NCI-H526 (cell line): Measurements from ENCODE around the gene LONRF3.
"Not testable (repeated sequence)": the region's sequence is repeated elsewhere in the genome, so short reads cannot be mapped to it uniquely, and the experiment has no call there.

Source experiments
- DNase-seq, 2 experiments: peaks; one replicate each; lab custom pipeline; 2025; lab: John Stamatoyannopoulos, UW

LONRF3 gene

DNA sequence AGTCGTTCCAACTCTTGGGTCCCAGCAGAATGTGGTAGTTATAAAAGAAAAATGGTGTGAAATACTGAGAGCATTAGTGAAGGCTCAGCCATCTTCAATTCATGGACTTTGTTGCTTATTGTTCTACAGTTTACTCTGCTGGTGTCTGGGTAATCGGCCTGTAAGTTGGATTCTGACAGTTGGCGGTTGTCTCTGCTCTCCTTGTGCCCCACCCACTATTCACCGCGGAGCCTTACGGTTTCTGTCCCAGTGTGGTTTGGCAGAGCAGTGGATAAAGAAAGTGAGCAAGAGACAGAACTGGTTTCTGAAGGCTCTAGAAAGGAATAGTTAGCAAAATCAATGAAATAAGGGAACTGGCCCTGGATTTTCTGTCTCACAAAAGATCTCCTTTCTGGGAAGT is 9.1 kb downstream of the LONRF3 start:
- DNase-seq: no peak

DNA sequence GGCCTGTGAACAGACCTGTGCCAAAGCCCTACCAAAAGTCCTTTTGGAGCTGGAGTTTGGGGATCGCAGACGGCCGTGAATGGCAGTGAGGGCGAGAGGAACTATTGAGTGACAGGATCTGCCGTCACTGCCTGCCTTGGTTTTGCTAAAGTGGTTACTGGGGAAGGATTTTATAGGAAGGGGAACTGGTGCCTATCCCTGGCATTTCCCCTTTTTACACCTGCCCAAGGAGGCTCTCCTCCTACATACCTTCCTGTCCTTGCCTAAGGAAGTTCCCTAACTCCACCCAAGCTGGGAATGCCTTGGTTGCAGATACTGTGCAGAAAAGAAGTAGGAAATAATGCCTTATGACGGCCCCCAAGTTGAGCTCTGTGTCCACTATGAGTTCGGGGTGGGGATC is 14.5 kb downstream of the LONRF3 start:
- DNase-seq: no peak

- no peak for DNase-seq
Measured at GRCh38 chrX:118989886-118990285, 15.5 kb downstream of the LONRF3 start.

GRCh38 chrX:118990512-118991227 is 16.3 kb downstream of the LONRF3 start:
- no peak for DNase-seq

DNA sequence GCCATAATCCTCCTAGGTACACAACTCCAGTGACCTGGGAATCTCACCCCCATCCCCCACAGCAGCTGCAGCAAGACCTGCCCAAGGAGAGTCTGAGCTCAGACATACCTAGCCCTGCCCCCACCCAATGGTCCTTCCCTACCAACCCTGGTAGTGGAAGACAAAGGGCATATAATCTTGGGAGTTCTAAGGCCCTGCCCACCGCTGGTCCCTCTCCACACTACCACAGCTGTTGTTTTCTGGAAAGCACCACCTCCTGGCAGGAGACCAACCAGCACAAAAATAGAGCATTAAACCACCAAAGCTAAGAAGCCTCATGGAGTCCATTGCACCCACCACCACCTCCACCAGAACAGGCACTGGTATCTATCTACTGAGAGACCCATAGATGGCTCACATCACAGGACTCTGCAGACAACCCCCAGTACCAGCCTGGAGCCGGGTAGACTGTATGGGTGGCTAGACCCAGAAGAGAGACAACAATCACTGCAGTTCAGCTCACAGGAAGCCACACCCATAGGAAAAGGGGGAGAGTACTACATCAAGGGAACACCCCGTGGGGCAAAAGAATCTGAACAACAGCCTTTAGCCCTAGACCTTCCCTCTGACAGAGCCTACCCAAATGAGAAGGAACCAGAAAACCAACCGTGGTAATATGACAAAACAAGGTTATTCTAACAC is 18.2 kb downstream of the LONRF3 start:
- DNase-seq: not testable (repeated sequence)

- DNase-seq: no peak
Measured at GRCh38 chrX:119003462-119003861, 29.0 kb downstream of the LONRF3 start.

DNA sequence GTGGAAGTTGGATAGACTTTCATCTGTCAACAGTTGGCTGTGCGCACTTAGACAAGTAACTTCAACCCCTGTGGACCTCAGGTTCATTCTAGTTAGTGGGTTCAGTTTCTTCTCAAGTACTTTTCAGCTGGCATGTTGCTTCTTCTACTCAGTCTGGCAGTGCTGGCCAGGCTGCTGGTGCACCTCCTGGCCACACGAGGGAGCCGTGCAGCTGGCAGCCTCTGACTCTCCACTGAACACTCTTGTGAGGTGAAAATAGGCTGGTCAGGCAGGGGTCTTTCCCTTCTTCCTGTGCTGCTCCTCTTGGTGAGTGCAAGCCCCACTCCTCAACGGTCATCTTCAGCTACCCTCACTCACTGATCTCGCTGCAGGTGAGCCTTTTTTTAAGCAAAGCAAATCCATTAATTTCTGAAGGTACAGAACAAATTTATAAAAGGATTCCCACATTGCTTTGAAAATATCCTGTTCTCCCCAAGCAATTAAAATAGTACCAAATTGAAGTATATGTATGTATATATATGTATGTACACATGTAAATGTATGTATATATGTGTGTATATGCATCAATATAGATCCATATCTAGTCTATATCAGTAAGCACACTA is 30.6 kb downstream of the LONRF3 start:
- DNase-seq: peak in 1 of 2 experiments; percentile 57

- no peak for DNase-seq
Measured at GRCh38 chrX:119007189-119007770, 32.9 kb downstream of the LONRF3 start.

GRCh38 chrX:119008110-119008744 is 33.8 kb downstream of the LONRF3 start:
- DNase-seq: peak in 1 of 2 experiments; percentile 28

- DNase-seq: no peak
Measured at GRCh38 chrX:119009071-119009470, 34.7 kb downstream of the LONRF3 start.

DNA sequence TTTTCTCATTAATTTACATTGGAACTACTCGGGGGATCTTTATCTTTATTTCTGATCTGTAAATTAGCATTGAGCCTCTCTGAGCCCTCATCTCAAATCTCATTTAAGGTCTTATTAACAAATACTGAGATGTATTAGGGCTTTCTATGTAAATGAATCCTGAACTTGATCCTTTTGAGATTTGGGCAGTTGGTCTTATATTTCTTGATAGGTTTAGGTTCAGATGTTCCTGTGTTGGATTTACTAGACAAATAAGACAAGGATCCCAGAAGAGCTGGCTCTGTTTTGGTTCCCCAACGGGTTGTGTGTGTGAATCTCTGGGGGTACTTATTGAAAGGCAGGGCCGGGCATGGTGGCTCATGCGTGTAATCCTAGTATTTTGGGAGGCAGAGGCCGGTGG is 36.1 kb downstream of the LONRF3 start:
- no peak for DNase-seq

GRCh38 chrX:119013164-119013563 is 38.7 kb downstream of the LONRF3 start:
- DNase-seq: no peak

GRCh38 chrX:119015407-119016237 is 41.2 kb downstream of the LONRF3 start:
- DNase-seq: no peak

DNA sequence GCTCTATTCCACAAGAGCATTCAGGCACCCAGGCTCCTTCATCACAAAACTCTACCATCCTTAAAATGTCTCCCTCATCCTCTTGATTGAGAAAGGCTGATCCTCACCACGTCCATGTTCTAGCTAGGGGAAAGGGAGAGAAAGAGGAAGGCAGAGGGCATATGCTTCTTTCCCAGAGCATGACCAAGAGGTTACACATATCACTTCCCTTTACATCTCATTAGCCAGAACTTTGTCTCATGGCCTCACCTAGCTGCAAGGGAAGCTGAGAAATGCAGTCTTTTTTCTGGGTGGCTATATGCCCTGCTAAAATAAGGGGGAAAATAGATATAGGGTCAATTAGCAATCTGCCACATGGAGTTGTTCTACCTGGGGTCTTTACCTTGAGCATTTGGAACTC is 42.7 kb downstream of the LONRF3 start:
- no peak for DNase-seq

GRCh38 chrX:119025900-119026299 is 51.5 kb downstream of the LONRF3 start:
- DNase-seq: no peak

GRCh38 chrX:119026344-119026743 is 51.9 kb downstream of the LONRF3 start:
- not testable (repeated sequence) for DNase-seq

DNA sequence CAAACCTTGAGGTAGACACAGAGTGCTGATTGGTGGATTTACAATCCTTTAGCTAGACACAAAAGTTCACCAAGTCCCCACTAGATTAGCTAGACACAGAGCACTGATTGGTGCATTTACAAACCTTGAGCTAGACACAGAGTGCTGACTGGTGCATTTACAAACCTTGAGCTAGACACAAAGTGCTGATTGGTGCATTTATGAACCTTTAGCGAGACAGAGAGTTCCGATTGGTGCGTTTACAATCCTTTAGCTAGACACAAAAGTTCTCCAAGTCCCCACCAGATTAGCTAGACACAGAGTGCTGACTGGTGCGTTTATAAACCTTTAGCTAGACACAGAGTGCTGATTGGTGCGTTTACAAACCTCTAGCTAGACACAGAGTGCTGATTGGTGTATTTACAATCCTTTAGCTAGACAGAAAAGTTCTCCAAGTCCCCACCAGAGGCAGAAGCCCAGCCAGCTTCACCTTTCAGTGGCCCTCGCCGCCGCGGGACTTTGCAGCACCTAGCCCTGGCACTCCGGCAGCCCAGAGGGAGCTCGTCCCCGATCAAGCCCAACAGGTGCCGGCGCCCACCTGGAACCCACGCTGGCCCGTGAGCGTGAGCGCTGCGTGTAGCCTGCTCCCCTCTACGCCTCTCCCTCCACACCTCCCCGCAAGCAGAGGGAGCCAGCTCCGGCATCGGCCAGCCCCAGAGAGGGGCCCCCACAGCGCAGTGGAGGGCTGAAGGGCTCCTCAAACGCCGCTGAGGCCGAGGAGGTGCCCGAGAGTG is 53.7 kb downstream of the LONRF3 start:
- not testable (repeated sequence) for DNase-seq

- no peak for DNase-seq
Measured at GRCh38 chrX:119028733-119029330, 54.4 kb downstream of the LONRF3 start.

DNA sequence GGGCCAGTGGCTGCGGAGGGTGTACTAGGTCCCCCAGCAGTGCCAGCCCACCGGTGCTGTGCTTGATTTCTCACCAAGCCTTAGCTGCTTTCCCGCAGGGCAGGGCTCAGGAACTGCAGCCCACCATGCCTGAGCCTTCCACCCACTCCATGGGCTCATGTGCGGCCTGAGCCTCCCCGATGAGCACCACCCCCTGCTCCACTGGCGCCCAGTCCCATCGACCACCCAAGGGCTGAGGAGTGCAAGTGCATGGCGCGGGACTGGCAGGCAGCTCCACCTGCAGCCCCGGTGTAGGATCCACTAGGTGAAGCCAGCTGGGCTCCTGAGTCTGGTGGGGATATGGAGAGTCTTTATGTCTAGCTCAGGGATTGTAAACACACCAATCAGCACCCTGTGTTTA is 55.2 kb downstream of the LONRF3 start:
- not testable (repeated sequence) for DNase-seq

DNA sequence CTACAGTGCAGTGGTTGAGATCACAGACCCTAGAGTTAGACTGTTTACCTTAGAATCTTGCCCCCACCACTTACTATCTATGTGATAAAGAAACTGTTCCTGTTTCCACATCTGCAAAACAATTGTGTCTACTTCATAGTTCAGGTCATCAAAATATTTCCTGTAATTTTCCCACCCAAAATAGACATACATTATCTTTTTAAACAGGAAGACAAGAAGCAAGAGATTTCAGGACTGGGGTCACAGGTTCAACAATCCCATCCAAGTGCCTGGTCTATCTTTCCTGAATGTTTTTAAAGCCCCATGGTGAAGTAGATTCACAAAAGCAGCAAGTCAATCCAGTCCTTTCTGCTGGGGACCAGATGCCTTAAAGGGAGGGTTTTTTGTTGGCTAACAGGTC is 56.6 kb downstream of the LONRF3 start:
- no peak for DNase-seq
